Measurements from ENCODE around the gene CREBZF. TPM values are rescaled to one million over a fixed set of nuclear protein-coding genes. Genes with fewer than 3 reads are reported as not detected.

Gene CREBZF
- total and polyA plus RNA-seq, 9 of the 15 experiments (the other 6 are each of a cell fraction or from before 2014, with no cell fraction given), result 7.2 to 70.2 (median 40.5) TPM

DNA sequence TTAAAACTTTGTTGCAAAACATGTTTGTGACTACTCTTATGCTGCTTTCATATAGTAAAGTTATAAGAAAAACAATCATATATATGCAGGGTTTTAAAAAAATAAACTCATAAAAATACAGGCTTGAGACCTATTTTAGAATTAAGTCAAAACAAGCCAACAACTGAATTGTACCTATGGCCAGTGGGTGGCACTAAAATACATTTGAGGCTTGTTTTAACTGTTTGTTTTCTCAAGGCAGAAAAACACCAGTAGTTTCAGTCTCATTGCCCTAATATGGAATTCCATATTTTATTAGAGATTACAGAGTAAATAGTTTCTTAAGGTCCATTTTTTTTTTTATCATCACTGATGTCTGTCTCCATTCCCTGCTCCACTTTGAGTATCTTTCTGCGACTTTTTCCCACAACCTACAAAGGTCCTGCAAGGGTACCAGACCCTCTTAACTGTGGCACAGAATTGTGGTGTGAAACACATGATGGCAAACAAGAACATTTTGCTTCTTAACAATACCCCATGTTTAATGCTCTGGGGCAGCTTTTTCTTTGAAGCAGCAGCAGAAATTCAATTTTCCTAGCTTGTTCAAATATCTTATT, 29.6 kb upstream of the CREBZF start:
- intact Hi-C loops (cut with micrococcal nuclease), result loop anchor here (5.0 kb wide), 1 partner anchor 148 kb away; no protein-coding TSS in a partner anchor
- Histone ChIP-seq H3K27me3 (ENCODE audit: control insufficient read depth in 2 of 2, insufficient read depth in 2 of 2, low read length in 2 of 2) (0 out of 5 replicates have a peak, but pooled peaks cover 0 to 5% of the 10 kb centered on the region in 2 experiments), H4K20me1 (replicated peaks; ENCODE audit: control insufficient read depth, insufficient read depth, low read length) (no peaks in the 10 kb centered on the region), H3K36me3 (ENCODE audit: control insufficient read depth, insufficient read depth, low read length) (no peaks in the 10 kb centered on the region), H3K4me1 (replicated peaks in 1 of 2; ENCODE audit: control insufficient read depth in 2 of 2, insufficient read depth in 2 of 2, low read length in 2 of 2) (no peaks in the 10 kb centered on the region), H3K4me2 (ENCODE audit: insufficient read depth, low read length) (no peak overlapping the region), H3K9me1 (ENCODE audit: control insufficient read depth, insufficient read depth, low read length) (no peaks in the 10 kb centered on the region), H3K9ac (ENCODE audit: insufficient read depth in 1 of 2, low read depth in 2 of 2, low read length in 2 of 2) (no peak overlapping the region), H3K9me3 (replicated peaks; ENCODE audit: control insufficient read depth, insufficient read depth, low read depth, low read length) (no peaks in the 10 kb centered on the region), H3K79me2 (ENCODE audit: control insufficient read depth, insufficient read depth, low read length) (no peaks in the 10 kb centered on the region), H3K27ac (ENCODE audit: extremely low read depth, low read depth, low read length) (no peak overlapping the region), H2AFZ (ENCODE audit: low read depth, low read length) (no peak overlapping the region), H3K4me3 (no peak overlapping the region)
- ATAC-seq (peak; percentile 67), DNase-seq (ENCODE audit: extremely low read depth in 1 of 4, low spot score in 3 of 4) (peak in 2 of 4 experiments; percentile 12 to 21), FAIRE-seq (no peak)
- no TSS peak for BruUV-seq (replicated peaks)
- in situ Hi-C loops (cut with MboI), result no loop called here
- POLR2A ChIA-PET, result no interaction called here
- TF ChIP-seq, protein P1, sequence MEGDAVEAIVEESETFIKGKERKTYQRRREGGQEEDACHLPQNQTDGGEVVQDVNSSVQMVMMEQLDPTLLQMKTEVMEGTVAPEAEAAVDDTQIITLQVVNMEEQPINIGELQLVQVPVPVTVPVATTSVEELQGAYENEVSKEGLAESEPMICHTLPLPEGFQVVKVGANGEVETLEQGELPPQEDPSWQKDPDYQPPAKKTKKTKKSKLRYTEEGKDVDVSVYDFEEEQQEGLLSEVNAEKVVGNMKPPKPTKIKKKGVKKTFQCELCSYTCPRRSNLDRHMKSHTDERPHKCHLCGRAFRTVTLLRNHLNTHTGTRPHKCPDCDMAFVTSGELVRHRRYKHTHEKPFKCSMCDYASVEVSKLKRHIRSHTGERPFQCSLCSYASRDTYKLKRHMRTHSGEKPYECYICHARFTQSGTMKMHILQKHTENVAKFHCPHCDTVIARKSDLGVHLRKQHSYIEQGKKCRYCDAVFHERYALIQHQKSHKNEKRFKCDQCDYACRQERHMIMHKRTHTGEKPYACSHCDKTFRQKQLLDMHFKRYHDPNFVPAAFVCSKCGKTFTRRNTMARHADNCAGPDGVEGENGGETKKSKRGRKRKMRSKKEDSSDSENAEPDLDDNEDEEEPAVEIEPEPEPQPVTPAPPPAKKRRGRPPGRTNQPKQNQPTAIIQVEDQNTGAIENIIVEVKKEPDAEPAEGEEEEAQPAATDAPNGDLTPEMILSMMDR (IDR thresholded peaks at IDR 0.05 in 2 of 3, conservative IDR thresholded peaks at IDR 0.05 in 1 of 3; ENCODE audit: insufficient read depth in 2 of 3, low read depth in 1 of 3, low read length in 3 of 3), result peak in 2 of 3 experiments; percentile 35 to 59; a peak in 2 of 6 replicates
- TF ChIP-seq, protein P2, sequence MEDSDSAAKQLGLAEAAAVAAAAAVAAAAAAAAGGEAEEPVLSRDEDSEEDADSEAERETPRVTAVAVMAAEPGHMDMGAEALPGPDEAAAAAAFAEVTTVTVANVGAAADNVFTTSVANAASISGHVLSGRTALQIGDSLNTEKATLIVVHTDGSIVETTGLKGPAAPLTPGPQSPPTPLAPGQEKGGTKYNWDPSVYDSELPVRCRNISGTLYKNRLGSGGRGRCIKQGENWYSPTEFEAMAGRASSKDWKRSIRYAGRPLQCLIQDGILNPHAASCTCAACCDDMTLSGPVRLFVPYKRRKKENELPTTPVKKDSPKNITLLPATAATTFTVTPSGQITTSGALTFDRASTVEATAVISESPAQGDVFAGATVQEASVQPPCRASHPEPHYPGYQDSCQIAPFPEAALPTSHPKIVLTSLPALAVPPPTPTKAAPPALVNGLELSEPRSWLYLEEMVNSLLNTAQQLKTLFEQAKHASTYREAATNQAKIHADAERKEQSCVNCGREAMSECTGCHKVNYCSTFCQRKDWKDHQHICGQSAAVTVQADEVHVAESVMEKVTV (CRISPR knock-in tag; IDR thresholded peaks at IDR 0.05), result peak; percentile 33; the same call in 1 of the 2 replicates
- no peak for TF ChIP-seq ZNF140 (CRISPR knock-in tag; IDR thresholded peaks at IDR 0.05)
- TF ChIP-seq ZNF780A (CRISPR knock-in tag; IDR thresholded peaks at IDR 0.05), result no peak
- no peak for TF ChIP-seq CEBPB (tag; IDR thresholded peaks at IDR 0.05)
- TF ChIP-seq, protein P3, sequence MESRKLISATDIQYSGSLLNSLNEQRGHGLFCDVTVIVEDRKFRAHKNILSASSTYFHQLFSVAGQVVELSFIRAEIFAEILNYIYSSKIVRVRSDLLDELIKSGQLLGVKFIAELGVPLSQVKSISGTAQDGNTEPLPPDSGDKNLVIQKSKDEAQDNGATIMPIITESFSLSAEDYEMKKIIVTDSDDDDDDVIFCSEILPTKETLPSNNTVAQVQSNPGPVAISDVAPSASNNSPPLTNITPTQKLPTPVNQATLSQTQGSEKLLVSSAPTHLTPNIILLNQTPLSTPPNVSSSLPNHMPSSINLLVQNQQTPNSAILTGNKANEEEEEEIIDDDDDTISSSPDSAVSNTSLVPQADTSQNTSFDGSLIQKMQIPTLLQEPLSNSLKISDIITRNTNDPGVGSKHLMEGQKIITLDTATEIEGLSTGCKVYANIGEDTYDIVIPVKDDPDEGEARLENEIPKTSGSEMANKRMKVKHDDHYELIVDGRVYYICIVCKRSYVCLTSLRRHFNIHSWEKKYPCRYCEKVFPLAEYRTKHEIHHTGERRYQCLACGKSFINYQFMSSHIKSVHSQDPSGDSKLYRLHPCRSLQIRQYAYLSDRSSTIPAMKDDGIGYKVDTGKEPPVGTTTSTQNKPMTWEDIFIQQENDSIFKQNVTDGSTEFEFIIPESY (CRISPR knock-in tag; IDR thresholded peaks at IDR 0.05), result no peak
- TF ChIP-seq DPF2 (IDR thresholded peaks at IDR 0.05), result no peak
- TF ChIP-seq, protein P4, sequence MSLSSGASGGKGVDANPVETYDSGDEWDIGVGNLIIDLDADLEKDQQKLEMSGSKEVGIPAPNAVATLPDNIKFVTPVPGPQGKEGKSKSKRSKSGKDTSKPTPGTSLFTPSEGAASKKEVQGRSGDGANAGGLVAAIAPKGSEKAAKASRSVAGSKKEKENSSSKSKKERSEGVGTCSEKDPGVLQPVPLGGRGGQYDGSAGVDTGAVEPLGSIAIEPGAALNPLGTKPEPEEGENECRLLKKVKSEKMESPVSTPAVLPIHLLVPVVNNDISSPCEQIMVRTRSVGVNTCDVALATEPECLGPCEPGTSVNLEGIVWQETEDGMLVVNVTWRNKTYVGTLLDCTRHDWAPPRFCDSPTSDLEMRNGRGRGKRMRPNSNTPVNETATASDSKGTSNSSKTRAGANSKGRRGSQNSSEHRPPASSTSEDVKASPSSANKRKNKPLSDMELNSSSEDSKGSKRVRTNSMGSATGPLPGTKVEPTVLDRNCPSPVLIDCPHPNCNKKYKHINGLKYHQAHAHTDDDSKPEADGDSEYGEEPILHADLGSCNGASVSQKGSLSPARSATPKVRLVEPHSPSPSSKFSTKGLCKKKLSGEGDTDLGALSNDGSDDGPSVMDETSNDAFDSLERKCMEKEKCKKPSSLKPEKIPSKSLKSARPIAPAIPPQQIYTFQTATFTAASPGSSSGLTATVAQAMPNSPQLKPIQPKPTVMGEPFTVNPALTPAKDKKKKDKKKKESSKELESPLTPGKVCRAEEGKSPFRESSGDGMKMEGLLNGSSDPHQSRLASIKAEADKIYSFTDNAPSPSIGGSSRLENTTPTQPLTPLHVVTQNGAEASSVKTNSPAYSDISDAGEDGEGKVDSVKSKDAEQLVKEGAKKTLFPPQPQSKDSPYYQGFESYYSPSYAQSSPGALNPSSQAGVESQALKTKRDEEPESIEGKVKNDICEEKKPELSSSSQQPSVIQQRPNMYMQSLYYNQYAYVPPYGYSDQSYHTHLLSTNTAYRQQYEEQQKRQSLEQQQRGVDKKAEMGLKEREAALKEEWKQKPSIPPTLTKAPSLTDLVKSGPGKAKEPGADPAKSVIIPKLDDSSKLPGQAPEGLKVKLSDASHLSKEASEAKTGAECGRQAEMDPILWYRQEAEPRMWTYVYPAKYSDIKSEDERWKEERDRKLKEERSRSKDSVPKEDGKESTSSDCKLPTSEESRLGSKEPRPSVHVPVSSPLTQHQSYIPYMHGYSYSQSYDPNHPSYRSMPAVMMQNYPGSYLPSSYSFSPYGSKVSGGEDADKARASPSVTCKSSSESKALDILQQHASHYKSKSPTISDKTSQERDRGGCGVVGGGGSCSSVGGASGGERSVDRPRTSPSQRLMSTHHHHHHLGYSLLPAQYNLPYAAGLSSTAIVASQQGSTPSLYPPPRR (CRISPR knock-in tag; IDR thresholded peaks at IDR 0.05; ENCODE audit: borderline replicate concordance), result no peak
- TF ChIP-seq SRF (CRISPR knock-in tag; IDR thresholded peaks at IDR 0.05), result peak in 1 of 2 experiments; percentile 26; a peak in 1 of 4 replicates
- peak; percentile 55 to 67 for TF ChIP-seq RAD21 (CRISPR knock-in tag; conservative IDR thresholded peaks at IDR 0.05 in 1 of 2, IDR thresholded peaks at IDR 0.05 in 1 of 2)
- CTCF ChIA-PET (ENCODE audit: low intra/inter-chr PET ratio), result interaction anchor here (1.1 kb wide), 1 partner anchor 597 kb away, joined by 7 read pairs; no protein-coding TSS in a partner anchor
- 0% methylated on average over 1 of the region's 1 CpG for WGBS (ENCODE audit: insufficient coverage, low coverage, missing lambda C conversion rate)

Data from K562 (cell line).